ENCODE data around the gene GPR39.

- TF ChIP-seq CTCF (IDR thresholded peaks at IDR 0.05; ENCODE audit: poor library complexity, severe bottlenecking) (no peak), REST (IDR thresholded peaks at IDR 0.05; ENCODE audit: borderline replicate concordance) (no peak)
These were observed 33.3 kb downstream of the GPR39 start for GRCh38 chr2:132449868-132450267.
